Neuronal stem cell (in vitro differentiated cells): ENCODE measurements around the gene CDH13.

Experiments used
- DNase-seq: peaks from one replicate; pipeline ENCODE4 v3.0.0-alpha.2; 2013; ENCODE audit warnings: low spot score
- H2AFZ ChIP-seq: one replicate; pipeline ENCODE4 v1.6.1; 2013; ENCODE audit warnings: mild to moderate bottlenecking, low read length, inconsistent platforms
- H2AK5ac ChIP-seq: 2 replicates; pipeline ENCODE4 v1.6.1; 2013; ENCODE audit warnings: low read depth, mild to moderate bottlenecking, inconsistent platforms, low read length, moderate library complexity, mixed read lengths
- H2BK120ac ChIP-seq: 2 replicates; pipeline ENCODE4 v1.6.1; 2013; ENCODE audit warnings: low read depth, mild to moderate bottlenecking, inconsistent platforms, low read length, moderate library complexity, mixed read lengths
- H2BK12ac ChIP-seq: one replicate; pipeline ENCODE4 v1.6.1; 2013; ENCODE audit warnings: low read length, inconsistent platforms
- H2BK15ac ChIP-seq: 2 replicates; pipeline ENCODE4 v1.6.1; 2013; ENCODE audit warnings: mild to moderate bottlenecking, low read length, inconsistent platforms, mixed read lengths
- H2BK5ac ChIP-seq: one replicate; pipeline ENCODE4 v1.6.1; 2013; ENCODE audit warnings: inconsistent platforms, mild to moderate bottlenecking, low read length, moderate library complexity
- H3K14ac ChIP-seq: one replicate; pipeline ENCODE4 v1.6.1; 2013; ENCODE audit warnings: low read length, inconsistent platforms
- H3K18ac ChIP-seq: 2 replicates; pipeline ENCODE4 v1.6.1; 2013; ENCODE audit warnings: low read length, inconsistent platforms
- H3K23ac ChIP-seq: 2 replicates; pipeline ENCODE4 v1.6.1; 2013; ENCODE audit warnings: low read depth, mild to moderate bottlenecking, mixed read lengths, low read length, inconsistent platforms; ENCODE audit not compliant: poor library complexity
- H3K27ac ChIP-seq: replicated peaks from 3 replicates; pipeline ENCODE4 v1.5.1; 2013; ENCODE audit warnings: low read length, inconsistent platforms
- H3K27me3 ChIP-seq, 3 experiments: 2 replicates each; pipeline ENCODE4 v1.6.1; 2013; ENCODE audit warnings: low read length in 3 of 3, mild to moderate bottlenecking in 2 of 3, inconsistent platforms in 1 of 3, low read depth in 1 of 3, mixed read lengths in 1 of 3, moderate library complexity in 1 of 3; ENCODE audit not compliant: control insufficient read depth in 3 of 3, insufficient read depth in 3 of 3
- H3K36me3 ChIP-seq, 2 donors: replicated peaks in 1 of 2; 2 replicates each; pipeline ENCODE4 v1.6.1; 2013; ENCODE audit warnings: low read length in 2 of 2; ENCODE audit not compliant: control insufficient read depth in 2 of 2, insufficient read depth in 2 of 2
- H3K4ac ChIP-seq: 2 replicates; pipeline ENCODE4 v1.6.1; 2013; ENCODE audit warnings: inconsistent platforms, mild to moderate bottlenecking, low read length, moderate library complexity
- H3K4me1 ChIP-seq, 2 donors: 1 replicate in 1 of 2; 2 replicates in 1 of 2; pipeline ENCODE4 v1.6.1; 2013; ENCODE audit warnings: low read length in 2 of 2, low read depth in 1 of 2; ENCODE audit not compliant: control insufficient read depth in 2 of 2, insufficient read depth in 1 of 2
- H3K4me2 ChIP-seq: one replicate; pipeline ENCODE4 v1.6.1; 2013; ENCODE audit warnings: mild to moderate bottlenecking, low read length, inconsistent platforms; ENCODE audit not compliant: insufficient read depth, poor library complexity, severe bottlenecking
- H3K4me3 ChIP-seq, 2 donors: 2 replicates each; pipeline ENCODE4 v1.5.1; 2013; ENCODE audit warnings: low read length in 2 of 2, mild to moderate bottlenecking in 2 of 2, inconsistent platforms in 1 of 2, moderate library complexity in 1 of 2
- H3K79me1 ChIP-seq: one replicate; pipeline ENCODE4 v1.6.1; 2013; ENCODE audit warnings: low read depth, mild to moderate bottlenecking, inconsistent platforms, low read length, moderate library complexity
- H3K9ac ChIP-seq: one replicate; pipeline ENCODE4 v1.6.1; 2013; ENCODE audit warnings: mild to moderate bottlenecking, low read depth, low read length, inconsistent platforms; ENCODE audit not compliant: poor library complexity
- H3K9me3 ChIP-seq, 2 donors: replicated peaks in 1 of 2; 2 replicates each; pipeline versions ENCODE3 to v1.6.1; 2013; ENCODE audit warnings: low read length in 2 of 2, mild to moderate bottlenecking in 2 of 2, inconsistent platforms in 1 of 2, low read depth in 1 of 2, mixed read lengths in 1 of 2, moderate library complexity in 1 of 2; ENCODE audit not compliant: control insufficient read depth in 2 of 2, insufficient read depth in 1 of 2
- H4K8ac ChIP-seq: one replicate; pipeline ENCODE4 v1.6.1; 2013; ENCODE audit warnings: low read depth, mild to moderate bottlenecking, inconsistent platforms, low read length, moderate library complexity
- H4K91ac ChIP-seq: one replicate; pipeline ENCODE4 v1.6.1; 2013; ENCODE audit warnings: low read length, low read depth, mild to moderate bottlenecking, inconsistent platforms; ENCODE audit not compliant: poor library complexity
- WGBS, 2 donors: extraction: QIAGEN DNeasy Blood & Tissue Kit; methylation state at CpG; one replicate each; pipeline ENCODE4 v1.1.7; 2013; ENCODE audit warnings: missing lambda C conversion rate in 2 of 2, mixed read lengths in 1 of 2; ENCODE audit not compliant: insufficient read length in 2 of 2, insufficient replicate concordance in 1 of 2; ENCODE audit errors: extremely low coverage in 2 of 2; 5-methylcytosine and 5-hydroxymethylcytosine counted together

The CDH13 gene

DNA sequence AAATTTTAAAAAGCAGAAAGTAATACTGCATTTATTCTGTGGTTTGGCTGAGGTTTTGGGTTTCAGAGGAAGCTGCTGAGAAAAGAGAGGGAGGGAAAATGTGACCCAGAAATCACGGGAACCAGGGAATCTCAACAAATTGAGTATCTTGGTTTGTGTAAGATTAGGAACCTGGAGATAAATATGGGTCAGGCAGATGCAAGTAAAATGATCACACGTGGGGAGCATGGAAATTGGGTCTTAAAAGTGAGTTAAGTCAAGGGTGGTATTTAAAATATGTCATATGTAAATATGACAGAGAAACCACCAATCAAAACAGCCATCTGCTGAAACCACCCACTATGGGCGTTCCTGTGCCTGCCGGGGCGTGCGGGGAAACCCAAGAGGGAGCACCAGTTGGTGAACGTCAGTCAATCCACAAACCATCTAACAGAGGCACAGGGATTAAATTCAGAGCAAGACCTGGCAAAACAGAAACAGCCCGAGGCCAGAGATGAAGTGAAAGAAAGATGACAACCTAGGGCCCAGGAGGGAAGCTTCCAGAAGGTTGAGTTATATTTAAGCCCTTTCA, 33.4 kb downstream of the CDH13 start:
- H3K9ac ChIP-seq: no peak overlapping the region
- no peak overlapping the region for H2BK5ac ChIP-seq
- WGBS, 2 donors: no CpG with 5 or more reads among the region's 8 CpGs
- no peak overlapping the region for H4K8ac ChIP-seq
- H3K79me1 ChIP-seq: no peaks in the 10 kb centered on the region
- no peaks in the 10 kb centered on the region for H3K36me3 ChIP-seq
- H4K91ac ChIP-seq: no peak overlapping the region
- H3K18ac ChIP-seq: no peak overlapping the region
- H3K9me3 ChIP-seq: no peaks in the 10 kb centered on the region
- H3K27me3 ChIP-seq: no peaks in the 10 kb centered on the region
- no peak for DNase-seq
- no peak overlapping the region for H3K23ac ChIP-seq
- no peak overlapping the region for H2BK12ac ChIP-seq
- no peak overlapping the region for H2AFZ ChIP-seq
- H3K14ac ChIP-seq: no peak overlapping the region
- H2BK15ac ChIP-seq: no peak overlapping the region
- H3K4me3 ChIP-seq: no peak overlapping the region
- no peak overlapping the region for H2AK5ac ChIP-seq
- peaks cover 0 to 2% of the 10 kb centered on the region in 2 donors for H3K4me1 ChIP-seq
- no peak overlapping the region for H2BK120ac ChIP-seq
- H3K4me2 ChIP-seq: no peak overlapping the region
- no peak overlapping the region for H3K4ac ChIP-seq
- no peak overlapping the region for H3K27ac ChIP-seq

DNA sequence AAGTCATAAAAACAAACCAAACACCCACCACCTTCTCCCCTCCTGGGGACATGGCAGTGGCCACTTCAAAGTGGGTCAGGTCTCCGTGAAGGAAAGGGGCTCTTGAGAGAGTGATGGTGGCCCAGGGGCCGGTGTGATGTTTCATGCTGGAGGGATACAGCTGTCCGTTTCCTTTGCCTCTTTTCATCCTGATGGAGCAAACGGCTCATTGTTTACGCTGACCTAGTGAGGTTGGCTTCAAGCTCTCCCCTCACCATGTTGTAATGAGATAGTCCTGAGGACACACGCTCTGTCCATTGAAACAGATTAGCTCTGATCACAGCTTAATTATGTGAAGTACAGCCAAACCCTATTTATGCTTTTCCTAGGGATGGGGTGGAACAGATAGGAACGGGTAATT, 34.2 kb downstream of the CDH13 start:
- H2BK5ac ChIP-seq: no peak overlapping the region
- H3K23ac ChIP-seq: no peak overlapping the region
- H2AK5ac ChIP-seq: no peak overlapping the region
- H3K18ac ChIP-seq: no peak overlapping the region
- no peak overlapping the region for H3K9ac ChIP-seq
- no peaks in the 10 kb centered on the region for H3K36me3 ChIP-seq
- no peak for DNase-seq
- H3K4me2 ChIP-seq: no peak overlapping the region
- no peaks in the 10 kb centered on the region for H3K27me3 ChIP-seq
- H3K4me3 ChIP-seq: no peak overlapping the region
- H4K8ac ChIP-seq: no peak overlapping the region
- H3K9me3 ChIP-seq: no peaks in the 10 kb centered on the region
- no peak overlapping the region for H2BK12ac ChIP-seq
- no peak overlapping the region for H2AFZ ChIP-seq
- H2BK120ac ChIP-seq: no peak overlapping the region
- no peak overlapping the region for H3K27ac ChIP-seq
- no peaks in the 10 kb centered on the region for H3K4me1 ChIP-seq
- no peaks in the 10 kb centered on the region for H3K79me1 ChIP-seq
- no peak overlapping the region for H3K14ac ChIP-seq
- WGBS, 2 donors: no CpG with 5 or more reads among the region's 7 CpGs
- no peak overlapping the region for H2BK15ac ChIP-seq
- no peak overlapping the region for H4K91ac ChIP-seq
- no peak overlapping the region for H3K4ac ChIP-seq

DNA sequence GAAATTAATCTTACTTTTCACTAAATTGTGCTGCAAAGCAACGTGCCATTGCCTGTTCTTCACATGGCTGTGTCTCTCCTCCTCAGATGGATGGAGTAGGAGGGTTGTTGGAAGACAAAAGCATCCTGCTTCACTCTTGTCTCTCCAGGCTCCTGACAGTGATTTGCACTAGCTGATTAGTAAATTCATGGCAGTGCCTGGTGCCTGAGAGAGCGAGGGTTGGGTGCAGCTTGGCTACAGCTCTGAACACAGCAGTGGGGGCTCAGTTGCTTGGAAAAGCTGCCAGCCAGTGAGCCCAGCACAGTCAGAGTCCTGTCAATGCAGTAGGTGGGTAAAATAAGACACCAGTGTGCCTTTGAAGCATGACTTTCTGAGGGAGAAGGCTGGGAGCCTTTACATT, 37.4 kb downstream of the CDH13 start:
- DNase-seq: no peak
- Histone ChIP-seq H2BK120ac (no peak overlapping the region), H3K27ac (no peak overlapping the region), H3K9ac (no peak overlapping the region), H2BK15ac (no peak overlapping the region), H3K4me3 (no peak overlapping the region), H3K4ac (no peak overlapping the region), H3K14ac (no peak overlapping the region), H4K91ac (no peak overlapping the region), H3K27me3 (no peaks in the 10 kb centered on the region), H3K23ac (no peak overlapping the region), H3K4me1 (no peaks in the 10 kb centered on the region), H3K18ac (no peak overlapping the region), H2AFZ (no peak overlapping the region), H2AK5ac (no peak overlapping the region), H4K8ac (no peak overlapping the region), H3K79me1 (no peaks in the 10 kb centered on the region), H2BK5ac (no peak overlapping the region), H3K4me2 (no peak overlapping the region), H3K36me3 (no peaks in the 10 kb centered on the region), H3K9me3 (no peaks in the 10 kb centered on the region), H2BK12ac (no peak overlapping the region)
- WGBS, 2 donors: no CpG with 5 or more reads among the region's 2 CpGs

DNA sequence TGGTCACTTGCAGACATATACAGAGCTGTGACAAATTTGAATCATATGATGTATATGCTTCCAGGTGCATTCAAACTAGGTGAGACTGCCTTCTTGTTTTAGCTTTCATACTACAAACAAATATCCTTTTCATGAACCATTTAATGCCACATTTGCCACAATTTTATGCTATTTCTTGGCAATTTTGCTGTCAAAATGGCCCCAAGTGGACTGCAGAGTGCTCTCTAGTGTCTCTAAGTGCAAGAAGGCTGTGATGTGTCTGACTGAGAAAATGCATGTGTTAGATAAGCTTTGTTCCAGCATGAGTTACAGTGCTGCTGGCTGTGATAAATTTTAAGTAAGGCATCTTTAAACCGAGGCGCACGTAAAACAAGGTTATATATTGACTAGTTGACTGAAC, 38.3 kb downstream of the CDH13 start:
- Histone ChIP-seq H4K8ac (no peak overlapping the region), H2BK15ac (no peak overlapping the region), H2BK120ac (no peak overlapping the region), H3K36me3 (no peaks in the 10 kb centered on the region), H4K91ac (no peak overlapping the region), H3K14ac (no peak overlapping the region), H3K9me3 (no peaks in the 10 kb centered on the region), H3K79me1 (no peaks in the 10 kb centered on the region), H2BK5ac (no peak overlapping the region), H2AFZ (no peak overlapping the region), H3K4me3 (no peak overlapping the region), H3K4me1 (no peaks in the 10 kb centered on the region), H2AK5ac (no peak overlapping the region), H3K9ac (no peak overlapping the region), H3K18ac (no peak overlapping the region), H3K4me2 (no peak overlapping the region), H2BK12ac (no peak overlapping the region), H3K27ac (no peak overlapping the region), H3K27me3 (no peaks in the 10 kb centered on the region), H3K4ac (no peak overlapping the region), H3K23ac (no peak overlapping the region)
- WGBS, 2 donors: no CpG with 5 or more reads among the region's 3 CpGs
- no peak for DNase-seq
